Measurements from ENCODE around the gene TSNAXIP1.

DNA sequence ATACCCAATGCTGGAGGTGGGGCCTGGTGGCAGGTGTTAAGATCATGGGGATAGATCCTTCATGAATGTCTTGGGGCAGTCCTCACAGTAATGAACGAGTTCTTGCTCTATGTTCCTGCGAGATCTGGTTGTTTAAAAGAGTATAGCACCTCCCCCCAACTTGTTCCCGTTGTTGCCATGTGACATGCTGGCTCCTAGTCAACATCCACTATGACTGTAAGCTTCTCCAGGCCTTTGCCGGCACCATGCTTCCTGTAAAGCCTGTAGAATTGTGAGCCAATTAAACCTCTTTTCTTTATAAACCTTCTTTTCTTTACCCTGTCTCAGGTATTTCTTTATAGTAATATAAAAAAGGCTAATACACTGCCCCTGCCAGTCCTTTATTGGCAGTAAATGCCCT lies 33.6 kb upstream of the TSNAXIP1 start:
- TF ChIP-seq CEBPB (IDR thresholded peaks at IDR 0.05) (no peak), TEAD4 (IDR thresholded peaks at IDR 0.05) (no peak)

Measured in Ishikawa (cell line).